Transverse colon (tissue), 4 donors: ENCODE measurements around the gene COL6A2. TPM values are rescaled to one million over a fixed set of nuclear protein-coding genes. Genes with fewer than 3 reads are reported as not detected.
"Not testable (repeated sequence)": the region's sequence is repeated elsewhere in the genome, so short reads cannot be mapped to it uniquely, and the experiment has no call there.

Experiments used
- DNase-seq: peaks from one replicate; pipeline ENCODE4 v3.0.0-alpha.2; 2019
- H3K27ac ChIP-seq, 4 donors: fragments of 200-600 bp; sonication (generic); 2 replicates each; pipeline ENCODE4 v1.5.1; 2016 to 2018; ENCODE audit warnings: inconsistent platforms in 4 of 4
- H3K27me3 ChIP-seq: fragments of 200-600 bp; sonication (generic); 2 replicates; pipeline ENCODE4 v1.5.1; 2017; ENCODE audit warnings: inconsistent platforms
- H3K36me3 ChIP-seq, 4 donors: fragments of 200-600 bp; sonication (generic); 2 replicates each; pipeline ENCODE4 v1.5.1; 2017 to 2019; ENCODE audit warnings: inconsistent platforms in 4 of 4
- H3K4me1 ChIP-seq, 4 donors: fragments of 200-600 bp; sonication (generic); 2 replicates each; pipeline ENCODE4 v1.5.1; 2017 to 2020; ENCODE audit warnings: inconsistent platforms in 4 of 4
- H3K4me3 ChIP-seq, 4 donors: fragments of 200-600 bp; sonication (generic); 1 replicate in 1 of 4; 2 replicates in 3 of 4; pipeline versions ENCODE4 v1.5.1 to v1.6.1; 2017 to 2019; ENCODE audit warnings: inconsistent platforms in 4 of 4
- H3K9me3 ChIP-seq, 2 donors: fragments of 200-600 bp; sonication (generic); 2 replicates each; pipeline ENCODE4 v1.5.1; 2017 to 2019; ENCODE audit warnings: inconsistent platforms in 2 of 2
- EP300 ChIP-seq: sonication (generic); formaldehyde crosslinking; IDR thresholded peaks from one replicate; pipeline ENCODE4 v1.6.1; 2017; ENCODE audit warnings: antibody characterized with exemption, low read depth
- POLR2A ChIP-seq: fragments of 450-650 bp; IDR thresholded peaks from one replicate; pipeline ENCODE4 v1.6.1; 2016; ENCODE audit warnings: antibody characterized with exemption, mild to moderate bottlenecking, moderate library complexity
- POLR2AphosphoS5 ChIP-seq, 3 donors: sonication (generic); formaldehyde crosslinking; IDR thresholded peaks; one replicate each; pipeline ENCODE4 v1.6.1; 2016; ENCODE audit warnings: antibody characterized with exemption in 3 of 3
- WGBS, 2 donors: methylation state at CpG; one replicate each; pipeline ENCODE4 v1.1.5; 2018; ENCODE audit warnings: low coverage in 1 of 2; 5-methylcytosine and 5-hydroxymethylcytosine counted together
- in situ Hi-C, 4 donors: fragments of 200-750 bp; cut with MboI; loops; one replicate each; pipeline versions ENCODE4 v1.15.0 to v1.15.1; 2017; ENCODE audit warnings: low sequenced_read_pairs in 3 of 4, low pct_ligation_motif_present in 1 of 4, low pct_unique_long_range_greater_than_20kb in 1 of 4
- intact Hi-C: fragments of 100-400 bp; cut with DNase I; formaldehyde crosslinking; loops from one replicate; pipeline ENCODE4 v1.15.1; 2023; ENCODE audit warnings: low total_unique reads
- total RNA-seq, 4 donors: library from RNA; depleted of rRNA; stranded (reverse); fragments of >200 nt; gene quantifications; one replicate each; pipeline ENCODE4 v1.1.0, GENCODE V29; 2016
- TF ChIP-seq, protein P1 (sequence below), 5 experiments: fragments of 200-600 bp in 3 of 5; fragments of 450-650 bp in 2 of 5; sonication (generic) in 3 of 5; IDR thresholded peaks; 1 replicate in 2 of 5; 2 replicates in 3 of 5; pipeline ENCODE4 v1.5.1; 2016 to 2017; ENCODE audit warnings: antibody characterized with exemption in 5 of 5, inconsistent platforms in 3 of 5, mild to moderate bottlenecking in 2 of 5, moderate library complexity in 1 of 5

The COL6A2 gene
- total RNA-seq, 4 donors from 2014 or later = 172 to 550 (median 346) TPM

DNA sequence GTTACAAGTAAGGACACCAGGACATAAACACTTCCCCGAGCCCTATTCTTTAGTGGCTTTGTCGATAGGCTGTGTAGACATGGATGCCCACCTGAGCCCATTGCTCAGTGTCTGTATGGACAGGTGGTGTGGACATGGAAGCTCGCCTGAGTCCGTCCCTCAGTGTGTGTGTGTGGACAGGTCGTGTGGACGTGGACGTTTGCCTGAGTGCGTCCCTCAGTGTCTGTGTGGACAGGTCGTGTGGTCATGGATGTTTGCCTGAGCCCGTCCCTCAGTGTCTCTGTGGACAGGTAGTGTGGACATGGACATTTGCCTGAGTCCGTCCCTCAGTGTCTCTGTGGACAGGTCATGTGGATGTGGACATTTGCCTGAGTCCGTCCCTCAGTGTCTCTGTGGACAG, 38.7 kb upstream of the COL6A2 start:
- DNase-seq = no peak
- H3K27me3 ChIP-seq = no peaks in the 10 kb centered on the region
- in situ Hi-C loops = no loop called here
- 91% methylated on average over 12 of the region's 12 CpGs; no CpG with 5 or more reads in 1 of the 2 donors for WGBS, 2 donors
- no peak for TF ChIP-seq POLR2A
- H3K36me3 ChIP-seq = no peaks in the 10 kb centered on the region
- intact Hi-C loops = loop anchor here (5.0 kb wide), 1 partner anchor 33 kb away; no protein-coding TSS in a partner anchor
- no peak overlapping the region for H3K4me3 ChIP-seq
- H3K9me3 ChIP-seq = peaks cover 0 to 6% of the 10 kb centered on the region in 2 donors
- H3K4me1 ChIP-seq = peaks cover 10 to 39% (median 20%) of the 10 kb centered on the region in 4 donors
- H3K27ac ChIP-seq = peak overlapping the region in 3 of 4 donors; percentile 81 to 95 (median 87)

GRCh38 chr21:46059711-46060455, 38.0 kb upstream of the COL6A2 start:
- intact Hi-C loops = loop anchor here (5.0 kb wide), 1 partner anchor 32 kb away; no protein-coding TSS in a partner anchor

GRCh38 chr21:46060596-46061061, 37.3 kb upstream of the COL6A2 start:
- in situ Hi-C loops = no loop called here
- peaks cover 0 to 6% of the 10 kb centered on the region in 2 donors for H3K9me3 ChIP-seq
- TF ChIP-seq POLR2AphosphoS5 (IDR thresholded peaks at IDR 0.05) (peak; percentile 47 to 68 (median 57)), EP300 (no peak)
- no peak overlapping the region for H3K4me3 ChIP-seq
- peak overlapping the region; percentile 79 to 95 (median 84) for H3K27ac ChIP-seq
- intact Hi-C loops = no loop called here
- peaks cover 7% of the 10 kb centered on the region for H3K27me3 ChIP-seq
- DNase-seq = peak; percentile 56
- H3K36me3 ChIP-seq = no peaks in the 10 kb centered on the region
- peaks cover 11 to 35% (median 13%) of the 10 kb centered on the region in 4 donors for H3K4me1 ChIP-seq
- 54 to 57% methylated on average over 5 to 11 of the region's 11 CpGs for WGBS, 2 donors

More at GRCh38 chr21:46059711-46060455, 38.0 kb upstream of the COL6A2 start:
- DNase-seq, H3K36me3 ChIP-seq, H3K27me3 ChIP-seq, in situ Hi-C loops, H3K9me3 ChIP-seq, H3K4me3 ChIP-seq: not testable (repeated sequence)
- Histone ChIP-seq H3K27ac (peak overlapping the region; percentile 79 to 95 (median 84)), H3K4me1 (peaks cover 10 to 36% (median 18%) of the 10 kb centered on the region in 4 donors)
- WGBS, 2 donors = 86 to 87% methylated on average over 6 to 21 of the region's 21 CpGs

GRCh38 chr21:46061063-46061462, 36.8 kb upstream of the COL6A2 start:
- DNase-seq = no peak
- Histone ChIP-seq H3K27ac (peak overlapping the region; percentile 79 to 95 (median 84)), H3K36me3 (no peaks in the 10 kb centered on the region), H3K4me3 (no peak overlapping the region), H3K27me3 (peaks cover 11% of the 10 kb centered on the region), H3K9me3 (peaks cover 0 to 6% of the 10 kb centered on the region in 2 donors), H3K4me1 (peaks cover 12 to 35% (median 13%) of the 10 kb centered on the region in 4 donors)
- WGBS, 2 donors = 64 to 69% methylated on average over 4 to 6 of the region's 6 CpGs
- intact Hi-C loops (no loop called here), in situ Hi-C loops (no loop called here)
- TF ChIP-seq EP300 = no peak
- TF ChIP-seq POLR2A = no peak
- no peak for TF ChIP-seq POLR2AphosphoS5 (IDR thresholded peaks at IDR 0.05)
- TF ChIP-seq, protein P1, sequence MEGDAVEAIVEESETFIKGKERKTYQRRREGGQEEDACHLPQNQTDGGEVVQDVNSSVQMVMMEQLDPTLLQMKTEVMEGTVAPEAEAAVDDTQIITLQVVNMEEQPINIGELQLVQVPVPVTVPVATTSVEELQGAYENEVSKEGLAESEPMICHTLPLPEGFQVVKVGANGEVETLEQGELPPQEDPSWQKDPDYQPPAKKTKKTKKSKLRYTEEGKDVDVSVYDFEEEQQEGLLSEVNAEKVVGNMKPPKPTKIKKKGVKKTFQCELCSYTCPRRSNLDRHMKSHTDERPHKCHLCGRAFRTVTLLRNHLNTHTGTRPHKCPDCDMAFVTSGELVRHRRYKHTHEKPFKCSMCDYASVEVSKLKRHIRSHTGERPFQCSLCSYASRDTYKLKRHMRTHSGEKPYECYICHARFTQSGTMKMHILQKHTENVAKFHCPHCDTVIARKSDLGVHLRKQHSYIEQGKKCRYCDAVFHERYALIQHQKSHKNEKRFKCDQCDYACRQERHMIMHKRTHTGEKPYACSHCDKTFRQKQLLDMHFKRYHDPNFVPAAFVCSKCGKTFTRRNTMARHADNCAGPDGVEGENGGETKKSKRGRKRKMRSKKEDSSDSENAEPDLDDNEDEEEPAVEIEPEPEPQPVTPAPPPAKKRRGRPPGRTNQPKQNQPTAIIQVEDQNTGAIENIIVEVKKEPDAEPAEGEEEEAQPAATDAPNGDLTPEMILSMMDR (IDR thresholded peaks at IDR 0.05) = no peak

DNA sequence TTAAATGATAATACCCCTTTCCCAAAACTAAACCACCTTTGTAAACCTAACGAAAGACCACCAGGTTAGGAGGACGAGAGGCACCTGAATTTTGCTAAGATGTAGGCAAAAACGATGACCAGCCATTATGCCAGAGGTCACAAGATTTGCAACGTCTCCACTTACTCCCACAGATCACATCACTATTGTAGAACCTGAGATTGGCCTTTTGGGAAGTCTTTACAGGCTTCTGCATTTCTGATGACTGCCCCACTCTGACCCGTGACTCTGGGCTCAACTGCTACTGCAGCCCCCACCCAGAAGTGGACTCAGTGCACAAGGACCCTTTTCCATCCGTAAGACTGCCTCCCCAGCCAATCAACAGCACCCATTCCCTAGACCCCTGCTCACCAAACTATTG, 36.4 kb upstream of the COL6A2 start:
- intact Hi-C loops (no loop called here), in situ Hi-C loops (no loop called here)
- DNase-seq = no peak
- no peaks in the 10 kb centered on the region for H3K36me3 ChIP-seq
- H3K4me3 ChIP-seq = no peak overlapping the region
- H3K9me3 ChIP-seq = peaks cover 0 to 6% of the 10 kb centered on the region in 2 donors
- TF ChIP-seq POLR2A = no peak
- TF ChIP-seq POLR2AphosphoS5 (IDR thresholded peaks at IDR 0.05) = no peak
- TF ChIP-seq, protein P1 (IDR thresholded peaks at IDR 0.05) = no peak
- TF ChIP-seq EP300 = no peak
- peaks cover 11% of the 10 kb centered on the region for H3K27me3 ChIP-seq
- 68 to 69% methylated on average over 3 to 6 of the region's 6 CpGs for WGBS, 2 donors
- H3K4me1 ChIP-seq = peaks cover 16 to 37% (median 18%) of the 10 kb centered on the region in 4 donors
- H3K27ac ChIP-seq = peak overlapping the region; percentile 79 to 95 (median 84)
